Spleen (tissue), 7 donors: ENCODE measurements around the gene PRSS1.

ENCODE experiments used
- POLR2A ChIP-seq, 3 donors: fragments of 450-650 bp; IDR thresholded peaks; one replicate each; pipeline ENCODE4 v1.5.1; 2017; ENCODE audit warnings: antibody characterized with exemption in 3 of 3, mild to moderate bottlenecking in 1 of 3
- POLR2AphosphoS5 ChIP-seq, 3 donors: sonication (generic); formaldehyde crosslinking; IDR thresholded peaks; one replicate each; pipeline ENCODE4 v1.5.1; 2017; ENCODE audit warnings: antibody characterized with exemption in 3 of 3
- TF ChIP-seq, protein P1 (sequence below), 11 experiments: fragments of 200-600 bp in 7 of 11; fragments of 450-650 bp in 4 of 11; sonication (generic) in 4 of 11; IDR thresholded peaks in 8 of 11; conservative IDR thresholded peaks in 3 of 11; 1 replicate in 7 of 11; 2 replicates in 4 of 11; pipeline versions ENCODE4 v1.4.0 to v1.8.0; 2016 to 2021; ENCODE audit warnings: antibody characterized with exemption in 11 of 11, inconsistent platforms in 4 of 11, mild to moderate bottlenecking in 1 of 11
- donor health status: DM: no; HTN: no; CAD: no; lungs with moderate emphysema.
- donor health status: DM: no; HTN: no; CAD: no.
- donor health status: DM: no; HTN: no; CAD: no.

GRCh38 chr7:142798451-142799436, 49.5 kb downstream of the PRSS1 start:
- TF ChIP-seq, protein P1, sequence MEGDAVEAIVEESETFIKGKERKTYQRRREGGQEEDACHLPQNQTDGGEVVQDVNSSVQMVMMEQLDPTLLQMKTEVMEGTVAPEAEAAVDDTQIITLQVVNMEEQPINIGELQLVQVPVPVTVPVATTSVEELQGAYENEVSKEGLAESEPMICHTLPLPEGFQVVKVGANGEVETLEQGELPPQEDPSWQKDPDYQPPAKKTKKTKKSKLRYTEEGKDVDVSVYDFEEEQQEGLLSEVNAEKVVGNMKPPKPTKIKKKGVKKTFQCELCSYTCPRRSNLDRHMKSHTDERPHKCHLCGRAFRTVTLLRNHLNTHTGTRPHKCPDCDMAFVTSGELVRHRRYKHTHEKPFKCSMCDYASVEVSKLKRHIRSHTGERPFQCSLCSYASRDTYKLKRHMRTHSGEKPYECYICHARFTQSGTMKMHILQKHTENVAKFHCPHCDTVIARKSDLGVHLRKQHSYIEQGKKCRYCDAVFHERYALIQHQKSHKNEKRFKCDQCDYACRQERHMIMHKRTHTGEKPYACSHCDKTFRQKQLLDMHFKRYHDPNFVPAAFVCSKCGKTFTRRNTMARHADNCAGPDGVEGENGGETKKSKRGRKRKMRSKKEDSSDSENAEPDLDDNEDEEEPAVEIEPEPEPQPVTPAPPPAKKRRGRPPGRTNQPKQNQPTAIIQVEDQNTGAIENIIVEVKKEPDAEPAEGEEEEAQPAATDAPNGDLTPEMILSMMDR (IDR thresholded peaks at IDR 0.05 in 8 of 11, conservative IDR thresholded peaks at IDR 0.05 in 3 of 11): no peak
- TF ChIP-seq POLR2AphosphoS5 (IDR thresholded peaks at IDR 0.05) (peak in 1 of 3 donors; percentile 45), POLR2A (IDR thresholded peaks at IDR 0.05) (no peak)
